Upper lobe of right lung (tissue), 1 donor: ENCODE data around the gene MPND. TPM values are rescaled to one million over a fixed set of nuclear protein-coding genes. Genes with fewer than 3 reads are reported as not detected.
"Not testable (repeated sequence)": the region's sequence is repeated elsewhere in the genome, so short reads cannot be mapped to it uniquely, and the experiment has no call there.

ENCODE experiments used
- ATAC-seq: fragments of 200-7000 bp; cut with Tn5 transposase; one replicate; pipeline ENCODE4 v1.9.1; 2020; ENCODE audit warnings: mild to moderate bottlenecking, moderate library complexity
- DNase-seq: peaks from one replicate; pipeline ENCODE4 v3.0.0-alpha.2; 2020
- H3K27ac ChIP-seq: fragments of 200-600 bp; one replicate; pipeline ENCODE4 v1.8.0; 2022
- H3K27me3 ChIP-seq: fragments of 200-600 bp; one replicate; pipeline ENCODE4 v1.8.0; 2022; ENCODE audit warnings: mild to moderate bottlenecking
- H3K36me3 ChIP-seq: fragments of 200-600 bp; one replicate; pipeline ENCODE4 v1.8.0; 2022
- H3K4me1 ChIP-seq: fragments of 200-600 bp; one replicate; pipeline ENCODE4 v1.8.0; 2022
- H3K4me3 ChIP-seq: fragments of 200-600 bp; one replicate; pipeline ENCODE4 v1.8.0; 2022; ENCODE audit warnings: mild to moderate bottlenecking
- H3K9me3 ChIP-seq: fragments of 200-600 bp; one replicate; pipeline ENCODE4 v1.8.0; 2022
- CTCF ChIP-seq: fragments of 200-600 bp; IDR thresholded peaks from one replicate; pipeline ENCODE4 v1.8.0; 2022; ENCODE audit warnings: antibody characterized with exemption
- intact Hi-C: fragments of 100-400 bp; cut with DNase I; formaldehyde crosslinking; loops from one replicate; pipeline ENCODE4 v1.11.0; 2022
- total RNA-seq: library from RNA; stranded (reverse); fragmentation: NEBNext Ultra II Directional; extraction: Animal tissue kit (Norgen Biotek cat#: 25700); gene quantifications from one replicate; pipeline ENCODE4 v1.2.1, GENCODE V29; 2021
- donor health status: DM: no; HTN: yes; CAD: no; lungs with severe emphysema.

Gene MPND
- total RNA-seq, 1 donor from 2014 or later: 29.3 TPM

GRCh38 chr19:4346020-4346383 lies 2.6 kb downstream of the MPND start:
- Histone ChIP-seq H3K36me3 (no peaks in the 10 kb centered on the region), H3K4me3 (no peak overlapping the region), H3K27ac (no peak overlapping the region), H3K4me1 (peaks cover 12% of the 10 kb centered on the region), H3K9me3 (no peaks in the 10 kb centered on the region), H3K27me3 (no peaks in the 10 kb centered on the region)
- no peak for ATAC-seq
- intact Hi-C loops: no loop called here
- no peak for TF ChIP-seq CTCF
- no peak for DNase-seq

- TF ChIP-seq CTCF: no peak
- Histone ChIP-seq H3K27me3 (no peaks in the 10 kb centered on the region), H3K4me1 (peaks cover 7% of the 10 kb centered on the region), H3K36me3 (no peaks in the 10 kb centered on the region), H3K9me3 (no peaks in the 10 kb centered on the region), H3K4me3 (no peak overlapping the region), H3K27ac (no peak overlapping the region)
- DNase-seq (no peak), ATAC-seq (no peak)
- intact Hi-C loops: no loop called here
Measured at GRCh38 chr19:4347521-4347920, 4.2 kb downstream of the MPND start.

- ATAC-seq, H3K4me3 ChIP-seq, H3K36me3 ChIP-seq, H3K27ac ChIP-seq, intact Hi-C loops, H3K27me3 ChIP-seq, H3K9me3 ChIP-seq, DNase-seq, H3K4me1 ChIP-seq: not testable (repeated sequence)
Measured at GRCh38 chr19:4349225-4349624, 5.9 kb downstream of the MPND start.

GRCh38 chr19:4350111-4350510 lies 6.7 kb downstream of the MPND start:
- intact Hi-C loops: no loop called here
- H3K36me3 ChIP-seq: no peaks in the 10 kb centered on the region
- no peaks in the 10 kb centered on the region for H3K27me3 ChIP-seq
- ATAC-seq: no peak
- no peak overlapping the region for H3K4me3 ChIP-seq
- no peaks in the 10 kb centered on the region for H3K4me1 ChIP-seq
- DNase-seq: no peak
- no peak for TF ChIP-seq CTCF
- no peaks in the 10 kb centered on the region for H3K9me3 ChIP-seq
- no peak overlapping the region for H3K27ac ChIP-seq

- H3K4me1 ChIP-seq: no peaks in the 10 kb centered on the region
- ATAC-seq (no peak), DNase-seq (no peak)
- H3K9me3 ChIP-seq: no peaks in the 10 kb centered on the region
- intact Hi-C loops: no loop called here
- no peaks in the 10 kb centered on the region for H3K36me3 ChIP-seq
- no peak overlapping the region for H3K4me3 ChIP-seq
- H3K27ac ChIP-seq: no peak overlapping the region
- no peak for TF ChIP-seq CTCF
- H3K27me3 ChIP-seq: no peaks in the 10 kb centered on the region
Measured at GRCh38 chr19:4350726-4351125, 7.4 kb downstream of the MPND start.

GRCh38 chr19:4352701-4353121 lies 9.3 kb downstream of the MPND start:
- DNase-seq (no peak), ATAC-seq (peak; percentile 80)
- H3K4me1 ChIP-seq: no peaks in the 10 kb centered on the region
- no peak overlapping the region for H3K4me3 ChIP-seq
- intact Hi-C loops: no loop called here
- no peaks in the 10 kb centered on the region for H3K27me3 ChIP-seq
- H3K36me3 ChIP-seq: peaks cover 9% of the 10 kb centered on the region
- H3K27ac ChIP-seq: no peak overlapping the region
- no peaks in the 10 kb centered on the region for H3K9me3 ChIP-seq
- TF ChIP-seq CTCF: peak; percentile 88
